ENCODE data around the gene HP.
"Not testable (repeated sequence)": the region's sequence is repeated elsewhere in the genome, so short reads cannot be mapped to it uniquely, and the experiment has no call there.

Gene HP

GRCh38 chr16:72054254-72054847, at the start of gene HP:
Gene HP, plus strand, starts transcription at chr16:72054505. Its CDS starts 148 bp downstream, at chr16:72054653.
- not testable (repeated sequence) for DNase-seq

- not testable (repeated sequence) for DNase-seq
Measured at GRCh38 chr16:72008065-72008423, 46.3 kb upstream of the HP start.

- DNase-seq = peak; percentile 92
Measured at GRCh38 chr16:72008424-72009216, 45.7 kb upstream of the HP start, which contains the start of gene DHODH. Gene DHODH, plus strand, starts transcription at chr16:72008744. Its CDS starts 21 bp downstream, at chr16:72008765.

GRCh38 chr16:72009779-72010178, 44.5 kb upstream of the HP start:
- no peak for DNase-seq

GRCh38 chr16:72012607-72013006, 41.7 kb upstream of the HP start:
- DNase-seq = no peak

- no peak for DNase-seq
Measured at GRCh38 chr16:72013389-72013788, 40.9 kb upstream of the HP start.

GRCh38 chr16:72013888-72014581, 40.3 kb upstream of the HP start:
- DNase-seq = no peak

- DNase-seq = no peak
Measured at GRCh38 chr16:72014675-72015074, 39.6 kb upstream of the HP start.

GRCh38 chr16:72015124-72015523, 39.2 kb upstream of the HP start:
- DNase-seq = no peak

- DNase-seq = no peak
Measured at GRCh38 chr16:72018470-72018869, 35.8 kb upstream of the HP start.

GRCh38 chr16:72021043-72021442, 33.3 kb upstream of the HP start:
- no peak for DNase-seq

GRCh38 chr16:72022127-72022526, 32.2 kb upstream of the HP start:
- no peak for DNase-seq

GRCh38 chr16:72023962-72024361, 30.3 kb upstream of the HP start:
- no peak for DNase-seq

- DNase-seq = no peak
Measured at GRCh38 chr16:72024862-72025382, 29.4 kb upstream of the HP start.

- DNase-seq = no peak
Measured at GRCh38 chr16:72025404-72026114, 28.7 kb upstream of the HP start.

GRCh38 chr16:72027669-72028378, 26.5 kb upstream of the HP start:
- no peak for DNase-seq

- DNase-seq = no peak
Measured at GRCh38 chr16:72029567-72030271, 24.6 kb upstream of the HP start.

GRCh38 chr16:72033437-72033836, 20.9 kb upstream of the HP start:
- no peak for DNase-seq

GRCh38 chr16:72036098-72036497, 18.2 kb upstream of the HP start:
- no peak for DNase-seq

GRCh38 chr16:72042157-72042660, 12.1 kb upstream of the HP start:
- DNase-seq = no peak

- no peak for DNase-seq
Measured at GRCh38 chr16:72043058-72043457, 11.2 kb upstream of the HP start.

GRCh38 chr16:72043539-72043938, 10.8 kb upstream of the HP start:
- no peak for DNase-seq
